Sigmoid colon (tissue), 7 donors: ENCODE data around the gene SND1. TPM values are rescaled to one million over a fixed set of nuclear protein-coding genes. Genes with fewer than 3 reads are reported as not detected.

Experiments used
- DNase-seq: peaks from one replicate; pipeline ENCODE4 v3.0.0-alpha.2; 2019
- H3K27ac ChIP-seq, 4 donors: fragments of 200-600 bp; sonication (generic); one replicate each; pipeline ENCODE4 v1.5.1; 2016 to 2019; ENCODE audit warnings: mild to moderate bottlenecking in 1 of 4
- H3K27me3 ChIP-seq, 3 donors: fragments of 200-600 bp; sonication (generic); one replicate each; pipeline ENCODE4 v1.5.1; 2019; ENCODE audit warnings: mild to moderate bottlenecking in 1 of 3
- H3K36me3 ChIP-seq, 4 donors: fragments of 200-600 bp; sonication (generic); one replicate each; pipeline ENCODE4 v1.5.1; 2016 to 2019
- H3K4me1 ChIP-seq, 4 donors: fragments of 200-600 bp; sonication (generic); one replicate each; pipeline ENCODE4 v1.5.1; 2017 to 2019
- H3K4me3 ChIP-seq, 4 donors: fragments of 200-600 bp; sonication (generic); one replicate each; pipeline ENCODE4 v1.5.1; 2017 to 2019; ENCODE audit warnings: mild to moderate bottlenecking in 2 of 4, moderate library complexity in 1 of 4
- H3K9me3 ChIP-seq, 4 donors: fragments of 200-600 bp in 3 of 4; sonication (generic) in 3 of 4; one replicate each; pipeline versions ENCODE4 v1.5.1 to v1.6.1; 2013 to 2019
- CTCF ChIP-seq, 4 experiments: fragments of 450-650 bp in 3 of 4; fragments of 200-600 bp in 1 of 4; IDR thresholded peaks; one replicate each; pipeline ENCODE4 v1.5.1; 2016 to 2019; ENCODE audit warnings: antibody characterized with exemption in 4 of 4, mild to moderate bottlenecking in 3 of 4, moderate library complexity in 2 of 4
- EP300 ChIP-seq, 4 donors: sonication (generic); formaldehyde crosslinking; IDR thresholded peaks; one replicate each; pipeline ENCODE4 v1.6.1; 2017; ENCODE audit warnings: antibody characterized with exemption in 4 of 4
- POLR2A ChIP-seq, 2 donors: fragments of 450-650 bp; IDR thresholded peaks; one replicate each; pipeline ENCODE4 v1.6.1; 2016; ENCODE audit warnings: antibody characterized with exemption in 2 of 2, mild to moderate bottlenecking in 2 of 2, moderate library complexity in 2 of 2
- POLR2AphosphoS5 ChIP-seq, 4 donors: sonication (generic); formaldehyde crosslinking; IDR thresholded peaks; one replicate each; pipeline ENCODE4 v1.6.1; 2017; ENCODE audit warnings: antibody characterized with exemption in 4 of 4
- WGBS, 2 donors: extraction: QIAGEN DNeasy Blood & Tissue Kit; methylation state at CpG; one replicate each; pipeline ENCODE4 v1.1.7; 2013; 5-methylcytosine and 5-hydroxymethylcytosine counted together
- intact Hi-C: fragments of 100-400 bp; cut with DNase I; formaldehyde crosslinking; loops from one replicate; pipeline ENCODE4 v1.15.1; 2023
- polyA plus RNA-seq, 3 donors: library from polyadenylated mRNA; stranded (reverse); fragments of 200-250 nt; gene quantifications; one replicate each; pipeline ENCODE4 v1.2.3, GENCODE V29; 2013
- total RNA-seq, 4 donors: library from RNA; depleted of rRNA; stranded (reverse); fragments of >200 nt; gene quantifications; one replicate each; pipeline ENCODE4 v1.1.0, GENCODE V29; 2016
- donor health status: healthy with polysubstance abuse.
- donor health status: Bipolar disorder and iron deficiency.
- donor health status: healthy.

Gene SND1
- total and polyA plus RNA-seq, 7 donors = 30.6 to 93.4 (median 71.3) TPM

GRCh38 chr7:127974446-127975035 lies 322.5 kb downstream of the SND1 start:
- DNase-seq = no peak
- Histone ChIP-seq H3K36me3 (no peaks in the 10 kb centered on the region), H3K27me3 (no peaks in the 10 kb centered on the region), H3K4me1 (peaks cover 0 to 18% (median 14%) of the 10 kb centered on the region in 4 donors), H3K9me3 (peaks cover 0 to 2% (median 0%) of the 10 kb centered on the region in 4 donors), H3K27ac (no peak overlapping the region), H3K4me3 (no peak overlapping the region)
- intact Hi-C loops = no loop called here
- TF ChIP-seq EP300 (IDR thresholded peaks at IDR 0.05) (no peak), POLR2AphosphoS5 (IDR thresholded peaks at IDR 0.05) (no peak), CTCF (IDR thresholded peaks at IDR 0.05) (no peak), POLR2A (IDR thresholded peaks at IDR 0.05) (no peak)
- 94 to 97% methylated on average over 5 of the region's 5 CpGs for WGBS, 2 donors

- no peak for DNase-seq
- no peak overlapping the region for H3K4me3 ChIP-seq
- no peak overlapping the region for H3K27ac ChIP-seq
- H3K9me3 ChIP-seq = peaks cover 0 to 2% (median 0%) of the 10 kb centered on the region in 4 donors
- intact Hi-C loops = no loop called here
- H3K27me3 ChIP-seq = no peaks in the 10 kb centered on the region
- H3K4me1 ChIP-seq = peaks cover 0 to 18% (median 14%) of the 10 kb centered on the region in 4 donors
- no peak for TF ChIP-seq POLR2AphosphoS5 (IDR thresholded peaks at IDR 0.05)
- no peak for TF ChIP-seq EP300 (IDR thresholded peaks at IDR 0.05)
- no peak for TF ChIP-seq CTCF (IDR thresholded peaks at IDR 0.05)
- TF ChIP-seq POLR2A (IDR thresholded peaks at IDR 0.05) = no peak
- 55 to 77% methylated on average over 6 of the region's 6 CpGs for WGBS, 2 donors
- no peaks in the 10 kb centered on the region for H3K36me3 ChIP-seq
These were observed 324.2 kb downstream of the SND1 start for GRCh38 chr7:127976056-127976737.

GRCh38 chr7:127976738-127977120 lies 324.7 kb downstream of the SND1 start:
- no peaks in the 10 kb centered on the region for H3K27me3 ChIP-seq
- no peak for TF ChIP-seq POLR2AphosphoS5 (IDR thresholded peaks at IDR 0.05)
- TF ChIP-seq EP300 (IDR thresholded peaks at IDR 0.05) = no peak
- no peak for TF ChIP-seq CTCF (IDR thresholded peaks at IDR 0.05)
- TF ChIP-seq POLR2A (IDR thresholded peaks at IDR 0.05) = no peak
- peaks cover 0 to 18% (median 14%) of the 10 kb centered on the region in 4 donors for H3K4me1 ChIP-seq
- intact Hi-C loops = no loop called here
- no peak overlapping the region for H3K4me3 ChIP-seq
- H3K36me3 ChIP-seq = no peaks in the 10 kb centered on the region
- WGBS, 2 donors = 96 to 97% methylated on average over 7 of the region's 7 CpGs
- H3K9me3 ChIP-seq = peaks cover 0 to 2% (median 0%) of the 10 kb centered on the region in 4 donors
- no peak for DNase-seq
- no peak overlapping the region for H3K27ac ChIP-seq

GRCh38 chr7:127978421-127978820 lies 326.4 kb downstream of the SND1 start:
- H3K27ac ChIP-seq = no peak overlapping the region
- no peaks in the 10 kb centered on the region for H3K27me3 ChIP-seq

More at GRCh38 chr7:127978421-127978820, 326.4 kb downstream of the SND1 start:
- no peak for TF ChIP-seq POLR2A (IDR thresholded peaks at IDR 0.05)
- TF ChIP-seq POLR2AphosphoS5 (IDR thresholded peaks at IDR 0.05) = no peak
- TF ChIP-seq EP300 (IDR thresholded peaks at IDR 0.05) = no peak
- no peak for TF ChIP-seq CTCF (IDR thresholded peaks at IDR 0.05)
- peaks cover 0 to 13% (median 11%) of the 10 kb centered on the region in 4 donors for H3K4me1 ChIP-seq
- no peak for DNase-seq
- WGBS, 2 donors = 97 to 98% methylated on average over 4 of the region's 4 CpGs
- intact Hi-C loops = no loop called here
- peaks cover 0 to 2% (median 0%) of the 10 kb centered on the region in 4 donors for H3K9me3 ChIP-seq
- no peak overlapping the region for H3K4me3 ChIP-seq
- no peaks in the 10 kb centered on the region for H3K36me3 ChIP-seq
